ENCODE data around the gene FBXL13.

The FBXL13 gene

DNA sequence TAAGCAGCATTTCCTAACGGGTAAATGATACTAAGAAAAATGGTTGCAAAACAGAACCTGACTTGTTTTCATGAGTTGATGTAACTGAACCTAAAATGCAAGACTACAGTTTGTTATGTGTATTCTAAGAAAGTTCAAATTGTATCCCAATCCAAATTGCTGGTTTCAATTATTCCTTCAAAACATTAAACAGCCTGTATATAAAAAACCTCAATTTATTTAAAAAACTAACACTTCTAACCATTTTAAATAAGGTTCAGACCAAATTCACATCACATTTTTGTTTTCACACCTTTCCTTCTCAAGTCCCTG, 80.9 kb downstream of the FBXL13 start:
- no peaks in the 10 kb centered on the region for H3K27me3 ChIP-seq
- H3K4me3 ChIP-seq (ENCODE audit: low read depth in 1 of 2, low read length in 1 of 2): no peak overlapping the region
- TF ChIP-seq, protein P1, sequence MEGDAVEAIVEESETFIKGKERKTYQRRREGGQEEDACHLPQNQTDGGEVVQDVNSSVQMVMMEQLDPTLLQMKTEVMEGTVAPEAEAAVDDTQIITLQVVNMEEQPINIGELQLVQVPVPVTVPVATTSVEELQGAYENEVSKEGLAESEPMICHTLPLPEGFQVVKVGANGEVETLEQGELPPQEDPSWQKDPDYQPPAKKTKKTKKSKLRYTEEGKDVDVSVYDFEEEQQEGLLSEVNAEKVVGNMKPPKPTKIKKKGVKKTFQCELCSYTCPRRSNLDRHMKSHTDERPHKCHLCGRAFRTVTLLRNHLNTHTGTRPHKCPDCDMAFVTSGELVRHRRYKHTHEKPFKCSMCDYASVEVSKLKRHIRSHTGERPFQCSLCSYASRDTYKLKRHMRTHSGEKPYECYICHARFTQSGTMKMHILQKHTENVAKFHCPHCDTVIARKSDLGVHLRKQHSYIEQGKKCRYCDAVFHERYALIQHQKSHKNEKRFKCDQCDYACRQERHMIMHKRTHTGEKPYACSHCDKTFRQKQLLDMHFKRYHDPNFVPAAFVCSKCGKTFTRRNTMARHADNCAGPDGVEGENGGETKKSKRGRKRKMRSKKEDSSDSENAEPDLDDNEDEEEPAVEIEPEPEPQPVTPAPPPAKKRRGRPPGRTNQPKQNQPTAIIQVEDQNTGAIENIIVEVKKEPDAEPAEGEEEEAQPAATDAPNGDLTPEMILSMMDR (IDR thresholded peaks at IDR 0.05): no peak
- H3K27ac ChIP-seq: peak overlapping the region; percentile 84
- H3K4me1 ChIP-seq (ENCODE audit: control insufficient read depth in 1 of 2, insufficient read depth in 1 of 2, low read depth in 1 of 2, low read length in 1 of 2): peaks cover 52 to 54% of the 10 kb centered on the region in 2 experiments
- no peaks in the 10 kb centered on the region for H3K9me3 ChIP-seq
- H3K36me3 ChIP-seq: no peaks in the 10 kb centered on the region

DNA sequence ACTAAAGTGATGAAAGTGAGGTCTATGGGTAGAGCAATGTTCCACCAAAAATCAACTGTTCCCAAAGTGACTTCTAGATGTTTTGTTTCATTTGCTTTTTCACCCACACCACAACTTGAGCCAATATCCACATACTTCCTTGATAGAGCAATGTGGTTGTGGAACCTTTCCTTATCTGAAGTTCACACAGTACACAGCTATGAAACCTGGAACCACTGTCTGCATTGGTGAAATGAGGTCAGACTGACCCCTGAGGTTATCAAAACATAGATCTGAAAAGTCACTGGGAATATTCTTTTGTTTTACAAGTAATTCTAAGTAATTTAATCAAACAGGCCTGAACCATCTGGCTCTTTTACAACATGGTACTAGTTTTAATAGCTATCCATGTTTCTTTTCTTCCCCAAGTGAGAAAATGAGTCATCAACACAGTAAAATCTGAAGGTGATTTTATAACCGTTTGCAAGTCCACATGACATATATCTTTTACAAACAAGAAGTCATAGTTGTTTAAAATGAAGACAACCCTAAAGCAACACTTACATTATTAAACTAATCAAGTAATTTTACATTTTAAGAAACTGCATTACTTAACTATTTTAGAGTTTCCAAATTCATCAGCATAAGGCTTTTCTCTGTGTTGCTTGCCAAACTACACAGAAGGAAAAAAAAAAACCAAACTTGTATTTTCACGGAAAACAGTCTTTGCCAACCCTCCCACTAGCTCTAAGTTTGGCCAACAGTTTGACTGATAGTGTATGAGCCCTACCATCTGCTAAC, 81.5 kb downstream of the FBXL13 start:
- H3K9me3 ChIP-seq: no peaks in the 10 kb centered on the region
- no peaks in the 10 kb centered on the region for H3K36me3 ChIP-seq
- H3K4me3 ChIP-seq (ENCODE audit: low read depth in 1 of 2, low read length in 1 of 2): no peak overlapping the region
- H3K27ac ChIP-seq: peak overlapping the region; percentile 84
- peaks cover 52 to 55% of the 10 kb centered on the region in 2 experiments for H3K4me1 ChIP-seq (ENCODE audit: control insufficient read depth in 1 of 2, insufficient read depth in 1 of 2, low read depth in 1 of 2, low read length in 1 of 2)
- H3K27me3 ChIP-seq: no peaks in the 10 kb centered on the region
- TF ChIP-seq, protein P1 (IDR thresholded peaks at IDR 0.05): no peak

DNA sequence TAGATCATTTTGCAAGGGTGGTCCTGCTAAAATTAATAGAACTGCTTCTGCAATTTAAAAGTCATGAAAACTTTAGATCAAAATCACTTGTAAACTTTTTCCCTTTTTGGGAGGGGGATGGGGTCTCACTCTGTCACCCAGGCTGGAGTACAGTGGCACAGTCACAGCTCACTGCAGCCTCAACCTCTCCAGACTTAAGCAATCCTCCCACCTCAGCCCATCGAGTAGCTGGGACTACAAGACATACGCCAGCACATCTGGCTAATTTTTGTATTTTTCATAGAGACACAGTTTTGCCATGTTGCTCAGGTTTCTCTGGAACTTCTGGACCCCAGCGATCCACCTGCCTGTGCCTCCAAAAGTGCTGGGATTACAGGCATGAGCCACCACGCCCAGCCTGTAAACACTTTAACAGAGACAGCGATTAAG, 82.1 kb downstream of the FBXL13 start:
- TF ChIP-seq, protein P1 (IDR thresholded peaks at IDR 0.05): no peak
- Histone ChIP-seq H3K4me3 (ENCODE audit: low read depth in 1 of 2, low read length in 1 of 2) (no peak overlapping the region), H3K27ac (peak overlapping the region; percentile 84), H3K4me1 (ENCODE audit: control insufficient read depth in 1 of 2, insufficient read depth in 1 of 2, low read depth in 1 of 2, low read length in 1 of 2) (peaks cover 52 to 55% of the 10 kb centered on the region in 2 experiments), H3K36me3 (no peaks in the 10 kb centered on the region), H3K9me3 (no peaks in the 10 kb centered on the region), H3K27me3 (no peaks in the 10 kb centered on the region)

DNA sequence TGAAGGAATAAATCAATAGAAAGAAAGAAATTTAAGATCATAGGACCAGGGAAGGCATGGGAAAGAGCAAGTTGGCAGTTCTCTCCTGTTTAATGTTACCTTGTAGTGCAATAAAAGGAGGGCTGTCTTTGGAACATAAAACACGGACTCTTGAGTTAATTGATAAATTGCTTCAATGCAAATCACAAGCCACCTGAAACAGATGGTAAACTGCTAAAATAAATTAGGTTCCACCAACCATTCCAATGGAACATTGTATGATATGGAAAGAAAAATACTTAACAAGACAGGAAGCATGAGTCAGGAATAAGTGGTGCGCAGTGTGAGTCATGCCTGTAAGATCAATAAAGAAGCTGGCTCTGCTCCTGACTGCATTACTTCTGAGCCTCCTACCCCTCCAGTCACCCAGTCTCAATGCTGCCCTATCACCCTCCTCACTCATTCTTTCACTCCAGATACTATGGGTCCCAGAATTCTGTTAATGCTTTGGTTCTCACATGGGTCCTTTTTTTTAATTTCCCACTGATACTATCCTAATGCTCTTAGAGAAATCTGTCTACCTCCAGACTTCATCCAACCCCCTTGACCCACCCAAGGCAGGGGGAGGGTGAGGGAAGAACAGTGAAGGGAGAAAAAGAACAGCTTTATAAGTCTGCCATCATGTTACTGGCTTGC, 82.9 kb downstream of the FBXL13 start:
- peak overlapping the region in 1 of 2 experiments; percentile 15 for H3K4me3 ChIP-seq (ENCODE audit: low read depth in 1 of 2, low read length in 1 of 2)
- peak overlapping the region; percentile 84 for H3K27ac ChIP-seq

DNA sequence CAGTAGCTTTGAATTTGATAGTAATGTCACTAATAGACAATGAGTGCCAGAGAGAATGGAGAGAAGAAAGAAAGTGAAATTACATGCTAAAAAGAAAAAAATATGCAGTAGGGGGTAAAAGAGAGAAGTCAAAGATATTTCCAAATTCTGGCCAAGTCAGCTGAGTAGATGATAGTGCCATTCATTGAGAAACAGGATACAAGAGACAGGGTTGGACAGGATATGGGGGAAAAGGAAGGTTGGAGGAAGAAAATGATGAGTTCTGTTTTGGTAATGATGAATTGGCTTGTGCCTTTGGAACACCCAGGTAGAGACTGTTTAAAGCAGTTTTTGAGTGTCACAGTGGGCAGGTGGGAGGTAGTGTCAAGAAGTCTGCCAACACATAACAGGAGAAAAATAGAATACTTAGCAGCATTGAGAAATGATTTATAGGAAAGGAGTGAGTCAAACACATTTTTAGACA, 83.5 kb downstream of the FBXL13 start:
- Histone ChIP-seq H3K9me3 (no peaks in the 10 kb centered on the region), H3K36me3 (no peaks in the 10 kb centered on the region), H3K27ac (peak overlapping the region; percentile 84), H3K27me3 (no peaks in the 10 kb centered on the region), H3K4me3 (ENCODE audit: low read depth in 1 of 2, low read length in 1 of 2) (peak overlapping the region in 1 of 2 experiments; percentile 15), H3K4me1 (ENCODE audit: control insufficient read depth in 1 of 2, insufficient read depth in 1 of 2, low read depth in 1 of 2, low read length in 1 of 2) (peaks cover 52 to 55% of the 10 kb centered on the region in 2 experiments)
- TF ChIP-seq, protein P1 (IDR thresholded peaks at IDR 0.05): no peak

More for the DNA sequence above, 82.9 kb downstream of the FBXL13 start:
- Histone ChIP-seq H3K9me3 (no peaks in the 10 kb centered on the region), H3K4me1 (ENCODE audit: control insufficient read depth in 1 of 2, insufficient read depth in 1 of 2, low read depth in 1 of 2, low read length in 1 of 2) (peaks cover 52 to 55% of the 10 kb centered on the region in 2 experiments), H3K36me3 (no peaks in the 10 kb centered on the region), H3K27me3 (no peaks in the 10 kb centered on the region)
- TF ChIP-seq, protein P1 (IDR thresholded peaks at IDR 0.05): no peak
